Measurements from ENCODE around the gene DLGAP1.
A peak's percentile ranks its signal among the peaks of the same experiment; 100 is the strongest.
"Not testable (repeated sequence)": the region's sequence is repeated elsewhere in the genome, so short reads cannot be mapped to it uniquely, and the experiment has no call there.

The DLGAP1 gene

GRCh38 chr18:3478262-3478978 is 976.7 kb downstream of the DLGAP1 start:
- no peak for DNase-seq

- no peak for DNase-seq
Observed at GRCh38 chr18:3472681-3473544, 982.2 kb downstream of the DLGAP1 start.

- not testable (repeated sequence) for DNase-seq
Observed at GRCh38 chr18:3472121-3472520, 983.0 kb downstream of the DLGAP1 start.

- no peak for DNase-seq
Observed at GRCh38 chr18:3471141-3471648, 983.9 kb downstream of the DLGAP1 start.

- no peak for DNase-seq
Observed at GRCh38 chr18:3468833-3469232, 986.3 kb downstream of the DLGAP1 start.

GRCh38 chr18:3468066-3468705 is 986.9 kb downstream of the DLGAP1 start:
- DNase-seq, result no peak

- DNase-seq, result no peak
Observed at GRCh38 chr18:3466872-3467271, 988.2 kb downstream of the DLGAP1 start.

GRCh38 chr18:3466045-3466444 is 989.1 kb downstream of the DLGAP1 start:
- DNase-seq, result no peak

- no peak for DNase-seq
Observed at GRCh38 chr18:3463051-3463450, 992.1 kb downstream of the DLGAP1 start.

- no peak for DNase-seq
Observed at GRCh38 chr18:3461704-3462103, 993.4 kb downstream of the DLGAP1 start.

GRCh38 chr18:3460823-3461398 is 994.2 kb downstream of the DLGAP1 start:
- DNase-seq, result no peak

GRCh38 chr18:3458952-3459853 is 995.9 kb downstream of the DLGAP1 start:
- DNase-seq, result peak; percentile 20

GRCh38 chr18:3458378-3458777 is 996.7 kb downstream of the DLGAP1 start:
- DNase-seq, result no peak

- no peak for DNase-seq
Observed at GRCh38 chr18:3457261-3457724, 997.8 kb downstream of the DLGAP1 start.

GRCh38 chr18:3456686-3457069 is 998.4 kb downstream of the DLGAP1 start:
- no peak for DNase-seq

- DNase-seq, result no peak
Observed at GRCh38 chr18:3455907-3456685, 999.0 kb downstream of the DLGAP1 start.

GRCh38 chr18:3455090-3455635 is 999.9 kb downstream of the DLGAP1 start:
- DNase-seq, result no peak

GRCh38 chr18:3454365-3455089 is 1000.6 kb downstream of the DLGAP1 start:
- peak; percentile 20 for DNase-seq

- DNase-seq, result peak; percentile 59
Observed at GRCh38 chr18:3453540-3454364, 1001.4 kb downstream of the DLGAP1 start.
